GM18520 (cell line): Measurements from ENCODE around the gene HLF.
A peak's percentile ranks its signal among the peaks of the same experiment; 100 is the strongest.

Source experiments
- ATAC-seq: cut with Tn5 transposase; IDR thresholded peaks from one replicate; pipeline ENCODE4 v1.9.1; 2021; ENCODE audit not compliant: unreplicated experiment

Gene HLF

GRCh38 chr17:55351226-55351625 is 86.5 kb downstream of the HLF start:
- ATAC-seq: no peak

- ATAC-seq: no peak
These were observed 89.2 kb downstream of the HLF start for GRCh38 chr17:55354010-55354409.

GRCh38 chr17:55354941-55355340 is 90.2 kb downstream of the HLF start:
- ATAC-seq: no peak

GRCh38 chr17:55356434-55357328 is 91.9 kb downstream of the HLF start:
- peak; percentile 73 for ATAC-seq

GRCh38 chr17:55360971-55361370 is 96.2 kb downstream of the HLF start:
- no peak for ATAC-seq

GRCh38 chr17:55363033-55363432 is 98.3 kb downstream of the HLF start:
- no peak for ATAC-seq

GRCh38 chr17:55366020-55366481 is 101.3 kb downstream of the HLF start:
- ATAC-seq: no peak

GRCh38 chr17:55368706-55369105 is 103.9 kb downstream of the HLF start:
- no peak for ATAC-seq
